Measurements from ENCODE around the gene MIER2.

MIER2 gene

GRCh38 chr19:328025-328505 is 16.5 kb downstream of the MIER2 start:
- no peak for DNase-seq

GRCh38 chr19:327291-328024 is 17.1 kb downstream of the MIER2 start:
- DNase-seq, result no peak

DNA sequence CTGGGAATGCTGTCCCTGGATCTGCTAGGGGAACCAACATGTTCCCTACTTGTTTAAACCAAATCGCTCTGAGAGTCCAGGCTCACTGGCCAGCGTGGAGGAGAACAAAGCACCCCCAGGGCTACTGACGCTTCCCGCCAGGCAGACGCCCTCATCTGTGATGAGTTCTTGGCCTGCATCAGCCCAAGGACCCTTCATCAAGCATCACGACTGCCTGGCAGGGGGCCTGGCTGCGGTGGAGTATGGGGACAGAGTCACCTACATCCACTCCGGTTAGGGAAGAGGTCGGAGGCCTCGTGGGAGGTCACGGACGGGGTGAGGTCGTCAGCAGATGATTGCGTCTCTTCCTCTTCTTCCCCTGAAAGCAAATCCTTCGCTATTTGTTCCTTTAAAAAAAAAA is 17.7 kb downstream of the MIER2 start:
- DNase-seq, result no peak

- DNase-seq, result no peak
Measured at GRCh38 chr19:325937-326565, 18.5 kb downstream of the MIER2 start.

GRCh38 chr19:325173-325936 is 19.2 kb downstream of the MIER2 start:
- no peak for DNase-seq

DNA sequence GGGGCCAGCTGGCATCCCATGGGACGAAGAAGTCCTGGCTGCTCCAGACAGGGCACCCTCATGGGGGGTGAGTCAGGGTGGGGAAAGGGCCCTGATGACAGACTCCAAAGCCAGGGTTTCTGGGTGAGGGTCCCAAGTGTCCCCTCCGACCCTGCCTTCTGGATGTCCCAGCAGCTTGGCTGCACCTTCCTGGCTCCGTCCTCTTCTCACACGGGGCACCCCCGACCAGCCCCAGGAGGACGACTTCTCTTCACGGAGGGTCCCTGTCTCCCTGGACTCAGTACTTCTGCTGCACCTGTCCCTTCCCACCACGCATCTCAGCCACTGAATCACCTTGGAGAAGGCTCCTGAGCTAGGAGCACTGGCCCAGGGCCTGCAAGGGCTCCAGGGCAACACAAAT is 19.9 kb downstream of the MIER2 start:
- no peak for DNase-seq

DNA sequence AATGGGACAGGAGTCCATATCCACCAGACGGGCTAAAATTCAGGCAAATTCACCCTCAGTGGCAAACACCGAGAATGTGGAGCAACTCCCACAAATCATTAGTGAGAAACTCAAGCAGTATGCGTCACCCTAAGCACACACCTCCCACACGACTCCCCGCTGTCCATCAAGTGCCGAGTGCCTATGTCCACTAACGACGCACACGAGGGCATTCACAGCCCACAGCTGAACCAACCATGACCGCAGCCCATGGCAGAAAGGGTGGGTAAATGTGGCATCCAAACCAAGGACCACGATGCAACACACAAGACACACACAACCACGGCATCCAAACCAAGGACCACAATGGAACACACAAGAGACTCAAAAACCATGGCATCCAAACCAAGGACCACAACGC is 22.0 kb downstream of the MIER2 start:
- no peak for DNase-seq

GRCh38 chr19:318509-318774 is 26.2 kb downstream of the MIER2 start:
- DNase-seq, result no peak

DNA sequence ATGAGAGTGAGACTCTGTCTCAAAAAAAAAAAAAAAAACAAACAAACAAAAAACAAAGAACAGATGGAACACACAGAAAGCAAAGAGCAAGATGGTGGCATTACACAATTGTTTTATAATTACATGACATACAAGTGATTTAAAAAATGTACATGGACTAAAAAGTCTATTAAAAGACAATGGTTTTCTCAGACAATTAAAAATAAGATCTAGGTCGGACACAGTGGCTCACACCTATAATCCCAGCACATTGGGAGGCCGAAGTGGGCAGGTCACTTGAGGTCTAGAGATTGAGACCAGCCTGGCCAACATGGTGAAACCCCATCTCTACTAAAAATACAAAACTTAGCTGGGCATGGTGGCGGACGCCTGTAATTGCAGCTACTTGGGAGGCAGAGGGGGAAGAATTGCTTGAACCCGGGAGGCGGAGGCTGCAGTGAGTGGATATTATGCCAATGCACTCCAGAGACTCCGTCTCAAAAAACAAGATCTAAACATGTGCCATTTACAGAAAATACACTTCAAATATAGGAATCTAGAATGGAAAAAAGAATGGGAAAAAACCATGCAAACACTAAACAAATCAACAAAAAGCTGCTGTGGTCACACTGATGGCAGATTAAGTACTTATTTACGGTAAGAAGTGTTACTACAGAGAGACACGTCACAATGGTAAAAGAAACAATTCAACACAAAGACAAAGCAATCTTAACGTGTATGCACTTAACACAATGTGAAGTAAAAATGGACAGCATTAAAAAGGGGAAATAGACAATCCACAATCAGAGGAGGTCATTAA is 26.7 kb downstream of the MIER2 start:
- DNase-seq, result no peak

DNA sequence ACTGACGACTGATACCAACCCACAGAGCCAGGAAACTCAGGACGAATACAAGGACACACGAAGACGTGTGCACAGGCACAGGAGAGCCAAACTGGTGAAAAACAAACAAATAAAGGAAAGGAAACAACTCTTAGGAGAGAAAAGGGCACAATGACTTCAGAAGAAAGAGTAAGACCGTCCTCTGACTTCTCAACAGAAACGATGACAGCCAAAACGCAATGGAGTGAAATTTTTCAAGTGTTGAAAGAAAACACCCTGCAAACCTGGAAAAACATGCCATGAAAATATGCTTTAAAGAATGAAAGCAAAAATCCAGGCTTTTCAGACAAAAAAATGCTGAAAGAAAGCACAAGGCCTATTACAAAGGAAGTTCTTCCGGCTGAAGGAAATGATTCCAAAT is 28.8 kb downstream of the MIER2 start:
- DNase-seq, result no peak

- DNase-seq, result no peak
Measured at GRCh38 chr19:313988-314815, 30.4 kb downstream of the MIER2 start.

DNA sequence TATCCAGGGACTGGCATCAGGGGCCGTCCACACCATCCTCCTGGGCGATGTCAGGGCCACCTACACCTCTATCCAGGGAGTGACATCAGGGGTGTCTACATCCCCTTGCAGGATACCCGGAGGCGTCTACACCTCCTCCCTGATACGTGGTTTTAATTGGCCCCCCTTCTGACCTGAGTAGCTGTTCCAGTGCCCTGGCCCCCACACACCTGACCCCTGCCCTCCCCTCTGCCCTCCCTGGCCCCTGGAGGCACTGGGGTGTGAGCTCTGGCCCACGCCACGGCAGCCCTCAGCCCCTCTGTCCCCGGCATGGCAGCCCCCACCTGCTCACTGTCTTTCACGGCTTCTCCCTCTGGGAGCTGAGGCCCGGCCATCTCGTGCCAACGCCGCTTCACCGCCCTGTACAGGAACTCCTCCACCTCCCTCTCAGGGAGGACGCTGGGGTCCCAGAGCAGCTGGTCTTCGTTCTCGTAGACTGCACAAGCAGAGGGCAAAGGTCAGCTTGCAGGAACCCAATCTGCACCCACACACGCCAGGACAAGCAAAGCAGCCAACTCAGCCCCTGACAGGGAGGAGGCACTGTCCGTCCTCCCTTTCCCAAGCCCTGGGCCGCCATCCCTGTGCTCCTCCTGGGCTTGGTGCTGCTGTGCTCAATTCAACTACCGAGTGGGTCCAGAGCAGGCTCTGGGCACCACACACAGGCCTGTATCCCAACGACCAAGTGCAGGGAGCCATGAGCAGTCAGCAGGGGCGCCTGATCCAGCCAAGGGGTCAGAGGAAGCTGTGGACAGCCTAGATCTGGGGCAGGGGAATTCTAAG is 31.2 kb downstream of the MIER2 start:
- no peak for DNase-seq

DNA sequence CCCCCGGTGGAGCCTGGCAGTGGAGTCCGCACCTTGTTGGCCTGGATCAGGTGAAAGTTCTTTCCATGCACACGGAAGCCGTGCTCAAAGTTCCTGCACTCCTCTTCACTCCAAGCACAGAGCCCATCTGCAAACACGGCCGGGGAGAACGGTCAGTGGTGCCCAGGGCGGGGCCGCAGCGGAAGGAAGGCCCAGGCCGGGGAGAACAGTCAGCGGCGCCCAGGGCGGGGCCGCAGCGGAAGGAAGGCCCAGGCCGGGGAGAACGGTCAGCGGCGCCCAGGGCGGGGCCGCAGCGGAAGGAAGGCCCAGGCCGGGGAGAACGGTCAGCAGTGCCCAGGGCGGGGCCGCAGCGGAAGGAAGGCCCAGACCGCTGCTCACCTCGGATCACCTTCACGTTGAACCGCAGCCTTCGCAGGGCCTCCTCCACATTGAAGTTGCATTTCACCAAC is 32.8 kb downstream of the MIER2 start:
- DNase-seq, result no peak

GRCh38 chr19:310781-311496 is 33.7 kb downstream of the MIER2 start:
- no peak for DNase-seq

GRCh38 chr19:310141-310651 is 34.4 kb downstream of the MIER2 start:
- DNase-seq, result no peak

DNA sequence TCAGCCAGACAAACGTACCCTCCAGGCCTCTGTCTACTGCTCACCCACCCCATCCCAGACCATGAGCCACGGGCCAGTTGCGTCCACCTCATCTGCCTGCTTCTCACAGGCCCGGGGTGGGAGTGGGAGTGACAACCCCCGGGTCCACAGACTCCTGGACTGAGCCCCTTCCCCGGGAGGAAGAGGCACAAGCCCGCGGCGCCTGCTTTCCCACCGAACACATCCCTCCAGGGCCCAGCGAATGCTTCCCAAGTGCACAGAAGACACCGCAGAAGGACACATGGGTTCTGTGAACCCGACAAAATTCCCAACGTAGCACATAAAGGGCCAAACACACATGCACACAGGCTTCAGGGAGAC is 35.4 kb downstream of the MIER2 start:
- DNase-seq, result no peak

DNA sequence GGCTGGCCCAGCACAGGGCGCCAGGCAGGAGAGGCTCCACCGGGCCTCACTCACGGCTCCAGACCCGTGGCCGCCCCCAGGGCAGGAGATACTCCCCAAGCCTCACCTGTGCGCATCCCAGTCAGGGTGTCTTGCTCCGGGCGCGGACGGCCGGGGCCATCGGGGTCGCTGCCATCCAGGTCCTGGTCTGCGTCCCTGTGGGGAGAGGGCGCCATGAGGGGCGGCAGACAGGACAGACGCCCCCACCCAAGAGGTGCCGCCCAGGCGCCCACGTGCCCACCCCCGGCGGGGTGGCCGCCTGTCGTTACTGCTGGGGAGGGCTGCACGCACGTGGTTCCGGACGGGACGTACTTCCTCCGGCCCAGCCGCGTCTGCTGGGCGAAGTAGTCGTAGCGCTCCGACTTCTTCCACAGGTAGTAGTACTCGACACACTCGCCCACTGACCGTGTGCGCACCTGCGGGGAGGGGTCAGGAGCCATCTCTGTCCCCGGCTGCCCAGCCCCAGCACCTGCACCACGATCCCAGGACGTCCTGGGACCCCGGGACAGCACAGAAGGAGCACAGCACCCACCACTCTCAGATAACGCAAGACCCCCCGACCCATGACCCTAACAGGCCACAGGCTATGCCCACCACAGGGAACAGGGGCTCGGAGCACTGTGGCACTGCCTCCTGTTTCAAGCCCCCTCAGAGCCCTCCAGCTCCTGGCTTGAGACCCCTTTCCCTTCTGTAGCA is 36.0 kb downstream of the MIER2 start:
- DNase-seq, result no peak

DNA sequence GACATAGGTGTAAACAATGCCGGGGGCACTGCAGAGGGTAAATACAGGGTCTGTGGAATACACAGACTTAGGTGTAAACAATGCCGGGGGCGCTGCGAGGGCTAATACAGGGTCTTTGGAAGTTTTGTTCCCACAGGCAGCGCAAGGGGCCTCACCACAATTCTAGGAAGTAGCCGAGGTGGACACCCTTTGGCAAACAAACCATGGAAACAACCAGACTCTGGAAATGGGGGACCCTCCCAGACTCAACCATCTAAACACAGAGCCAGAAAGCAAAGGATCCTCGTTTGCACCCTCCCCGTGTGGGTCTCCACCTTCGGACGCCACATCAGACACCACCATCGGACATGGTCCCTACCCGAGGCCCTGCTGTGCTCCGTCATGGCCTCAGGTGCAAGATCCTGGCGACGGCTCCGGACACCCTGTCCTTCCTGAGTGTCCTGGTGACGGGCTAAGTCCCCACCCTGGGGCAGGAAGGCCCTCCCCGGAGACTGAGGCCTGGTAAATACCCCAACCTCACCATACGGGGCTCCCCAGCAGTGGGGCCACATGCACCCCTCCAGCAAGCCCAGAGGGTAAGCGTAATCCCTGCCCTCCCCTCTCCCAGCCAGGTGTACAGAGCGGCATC is 36.7 kb downstream of the MIER2 start:
- DNase-seq, result no peak

- DNase-seq, result no peak
Measured at GRCh38 chr19:307111-307531, 37.5 kb downstream of the MIER2 start.
